ENCODE measurements around the gene MSANTD7.
"Not testable (repeated sequence)": the region's sequence is repeated elsewhere in the genome, so short reads cannot be mapped to it uniquely, and the experiment has no call there.

Gene MSANTD7, protein sequence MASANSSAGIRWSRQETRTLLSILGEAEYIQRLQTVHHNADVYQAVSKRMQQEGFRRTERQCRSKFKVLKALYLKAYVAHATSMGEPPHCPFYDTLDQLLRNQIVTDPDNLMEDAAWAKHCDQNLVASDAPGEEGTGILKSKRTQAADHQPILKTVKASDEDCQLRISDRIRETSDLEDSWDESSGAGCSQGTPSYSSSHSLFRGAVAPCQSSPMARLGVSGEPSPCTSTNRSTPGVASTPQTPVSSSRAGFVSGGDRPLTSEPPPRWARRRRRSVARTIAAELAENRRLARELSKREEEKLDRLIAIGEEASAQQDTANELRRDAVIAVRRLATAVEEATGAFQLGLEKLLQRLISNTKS

DNA sequence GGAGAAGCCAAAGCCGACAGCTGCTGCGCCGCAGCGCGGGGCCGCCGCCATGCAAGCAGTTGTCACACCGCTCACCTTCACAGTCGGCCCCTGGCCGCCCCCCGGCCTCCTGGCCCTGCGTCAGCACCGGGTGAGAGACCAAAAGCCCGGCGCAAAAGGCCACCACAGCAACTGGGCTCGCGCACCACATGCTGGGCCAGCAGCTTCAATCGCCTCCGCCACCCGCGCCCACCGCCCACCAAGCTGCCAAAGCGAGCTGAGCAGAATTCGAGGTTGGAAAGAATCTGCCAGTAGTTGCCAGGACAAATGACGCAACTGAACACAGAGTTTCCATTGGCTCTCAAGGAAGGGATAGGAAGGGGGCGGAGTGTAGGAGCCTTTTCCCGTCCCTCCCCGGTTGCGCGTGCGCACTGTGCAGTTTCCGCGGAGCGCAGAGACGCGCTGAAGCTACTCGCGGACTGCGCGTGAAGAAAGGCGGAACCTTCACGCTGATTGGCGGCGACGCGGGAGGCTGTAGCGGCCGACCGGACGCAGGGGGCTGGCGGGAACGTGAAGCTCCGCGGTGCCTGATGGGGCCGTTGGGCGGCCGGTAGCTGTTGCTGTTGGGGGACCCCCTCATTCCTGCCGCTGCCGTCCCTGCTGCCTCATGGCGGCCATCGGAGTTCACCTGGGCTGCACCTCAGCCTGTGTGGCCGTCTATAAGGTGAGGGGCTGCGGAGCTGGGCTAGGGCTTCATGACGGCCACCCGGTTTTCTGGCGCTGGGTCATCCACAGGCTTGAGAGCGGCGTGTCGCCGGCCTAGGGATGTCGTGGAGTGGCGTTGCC, at the start of gene MSANTD7, which contains the start of the genes CDNF and HSPA14:
TSS of gene MSANTD7 (plus strand) at position 550 of the 825 bp plus-strand sequence. CDS start 3,979 bp downstream, outside the sequence.
TSS of gene CDNF (minus strand) at position 281 of the 825 bp plus-strand sequence. CDS start at position 190, 91 bp downstream.
TSS of gene HSPA14 (plus strand) at position 550 of the 825 bp plus-strand sequence. CDS start at position 647, 97 bp downstream.
- DNase-seq (ENCODE audit: low spot score): peak; percentile 99

DNA sequence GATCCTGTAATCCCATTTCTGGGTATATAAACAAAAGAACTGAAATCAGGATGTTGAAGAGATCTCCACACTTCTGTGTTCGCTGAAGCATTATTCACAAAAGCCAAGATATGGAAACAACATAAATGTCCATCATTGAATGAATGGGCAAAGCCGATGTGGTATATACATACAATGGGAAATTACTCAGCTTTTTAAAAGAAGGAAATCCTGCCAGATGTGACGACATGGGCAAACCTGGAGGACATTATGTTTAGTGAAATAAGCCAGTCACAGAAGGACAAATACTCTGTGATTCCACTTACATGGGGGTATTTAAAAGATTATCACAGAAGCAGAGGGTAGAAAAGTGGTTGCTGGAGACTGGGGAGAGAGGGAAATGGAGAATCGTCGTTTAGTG, 39.5 kb upstream of the MSANTD7 start:
- DNase-seq (ENCODE audit: low spot score): no peak

DNA sequence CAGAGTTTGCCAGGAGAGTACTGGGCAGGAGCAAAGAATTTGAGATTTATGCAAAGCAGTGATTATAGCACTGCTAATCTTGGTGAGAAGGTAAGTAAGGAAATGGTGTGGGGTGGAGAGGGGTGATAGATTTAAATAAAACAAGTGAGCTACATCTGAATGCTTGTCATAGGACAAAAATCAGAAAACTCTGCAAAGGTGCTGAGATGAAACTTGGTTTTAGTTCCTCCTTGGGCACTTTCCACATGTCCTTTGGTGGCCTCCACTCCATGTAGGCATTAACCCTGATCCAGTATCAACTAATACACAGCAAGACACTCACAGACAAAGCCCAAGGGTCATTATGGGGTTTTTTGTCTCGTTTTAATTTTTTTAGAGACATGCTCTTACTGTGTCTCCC, 37.7 kb upstream of the MSANTD7 start:
- no peak for DNase-seq (ENCODE audit: low spot score)

DNA sequence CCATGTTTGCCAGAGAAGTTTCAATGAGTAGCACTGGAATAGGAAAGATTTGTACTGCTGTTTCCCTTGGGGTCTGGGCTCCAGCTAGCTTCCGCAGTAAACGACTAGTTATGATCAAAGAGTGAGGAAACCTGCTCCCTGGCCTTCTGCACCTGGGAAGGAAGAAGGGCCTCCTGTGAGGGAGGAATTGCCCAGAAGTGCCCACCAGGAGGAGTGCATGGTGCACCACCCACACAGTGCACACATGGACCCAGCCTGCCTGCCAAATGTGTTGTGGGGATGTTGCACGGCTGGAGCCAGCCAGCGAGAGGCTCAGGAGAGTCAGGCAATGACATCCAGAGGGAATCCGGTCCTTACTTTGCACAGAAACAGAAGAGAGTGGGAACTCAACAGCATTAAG, 36.4 kb upstream of the MSANTD7 start:
- DNase-seq (ENCODE audit: low spot score): no peak

DNA sequence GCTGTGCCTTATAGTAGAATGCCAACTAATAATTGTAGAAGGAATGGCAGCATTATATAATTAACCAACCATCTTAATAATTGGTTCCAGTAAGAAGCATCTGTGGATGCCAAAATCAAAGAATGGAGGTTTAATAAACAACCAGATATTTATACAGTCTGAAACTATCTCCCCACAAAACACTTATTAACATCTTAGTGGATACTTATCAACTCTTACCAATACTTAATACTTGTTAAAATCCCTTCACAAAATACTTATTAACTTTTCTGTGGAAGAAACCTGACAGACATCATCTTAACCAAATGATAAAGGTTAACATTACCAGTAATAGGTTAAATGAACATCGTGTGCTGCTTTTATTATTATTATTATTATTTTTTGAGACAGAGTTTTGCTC, 34.3 kb upstream of the MSANTD7 start:
- DNase-seq (ENCODE audit: low spot score): no peak

DNA sequence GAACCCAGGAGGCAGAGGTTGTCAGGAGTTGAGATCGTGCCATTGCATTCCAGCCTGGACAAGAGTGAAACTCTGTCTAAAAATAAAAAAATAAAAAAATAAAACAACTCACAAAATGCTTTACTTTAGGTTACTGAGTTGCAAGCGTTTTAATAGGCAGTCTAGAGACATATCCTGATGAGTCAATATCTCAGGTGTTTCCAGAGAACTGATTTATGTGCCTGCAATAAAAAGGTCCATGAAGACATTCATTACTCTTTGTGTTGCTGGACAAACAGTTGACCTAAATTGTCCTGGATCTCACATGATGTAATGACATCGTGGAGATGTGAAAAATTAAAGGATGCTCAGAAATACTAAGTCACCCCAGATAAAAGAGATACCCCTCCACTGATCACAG, 31.8 kb upstream of the MSANTD7 start:
- DNase-seq (ENCODE audit: low spot score): no peak

DNA sequence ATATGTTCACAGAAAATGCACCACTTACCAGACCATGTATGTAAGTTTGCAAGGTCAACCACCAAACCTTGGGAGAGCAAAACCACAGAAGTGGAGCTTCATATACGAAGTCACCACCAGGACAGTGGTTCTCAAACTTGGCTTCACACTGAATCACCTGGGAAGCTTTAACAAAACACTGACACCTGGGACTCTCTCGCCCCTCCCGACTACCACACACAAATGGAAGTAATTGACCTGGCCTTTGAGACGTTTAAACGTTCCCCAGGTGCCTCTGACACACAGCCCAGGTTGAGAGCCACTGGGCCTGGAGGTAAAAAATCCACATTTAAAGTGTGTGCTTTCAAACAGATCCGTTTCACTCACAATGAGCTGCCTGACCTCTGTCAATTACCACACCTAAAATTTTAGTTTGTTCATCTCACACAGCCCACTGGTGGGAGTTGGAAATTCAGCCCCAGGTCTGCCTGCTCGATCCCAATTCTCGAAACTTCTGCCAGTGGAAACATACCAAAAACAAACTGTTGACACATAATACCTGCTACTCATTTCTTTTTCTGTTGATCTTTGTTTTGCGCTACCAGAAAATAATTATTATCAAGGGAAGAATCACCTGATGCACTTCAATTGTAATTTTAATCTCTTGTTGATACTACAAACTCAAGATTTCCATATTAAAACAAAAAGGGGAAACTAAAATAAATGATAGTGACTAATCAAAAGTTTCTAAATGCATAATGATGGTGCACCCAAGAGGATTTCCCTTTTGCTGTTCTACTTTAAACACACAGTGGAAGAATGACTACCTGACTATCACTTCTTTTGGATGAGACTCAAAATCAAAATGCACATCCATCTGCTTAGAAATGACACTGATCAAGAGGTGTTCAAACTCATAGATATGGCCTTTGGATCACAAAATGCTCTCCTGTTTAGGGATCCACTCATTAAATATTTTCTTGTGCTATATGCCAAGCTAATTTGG, 26.8 kb upstream of the MSANTD7 start:
- DNase-seq (ENCODE audit: low spot score): no peak

DNA sequence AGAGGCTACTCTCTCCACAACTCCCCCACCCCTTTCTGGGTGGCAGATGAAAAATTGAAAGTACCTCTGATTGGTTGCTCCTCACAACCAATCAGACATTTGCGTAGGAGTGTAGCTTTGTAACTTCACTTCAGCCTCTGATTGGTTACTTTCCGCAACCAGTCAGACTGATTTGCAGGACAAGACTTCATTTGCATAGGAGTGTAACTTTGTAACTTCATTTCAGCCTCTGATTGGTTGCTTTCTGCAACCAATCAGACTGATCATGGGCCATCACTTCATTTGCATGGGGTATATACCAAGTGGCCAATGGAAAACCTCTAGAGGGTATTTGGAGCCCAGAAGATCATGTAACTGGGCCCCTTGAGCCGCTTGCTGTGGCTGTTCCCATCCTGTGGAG, 25.8 kb upstream of the MSANTD7 start:
- peak; percentile 11 for DNase-seq (ENCODE audit: low spot score)

DNA sequence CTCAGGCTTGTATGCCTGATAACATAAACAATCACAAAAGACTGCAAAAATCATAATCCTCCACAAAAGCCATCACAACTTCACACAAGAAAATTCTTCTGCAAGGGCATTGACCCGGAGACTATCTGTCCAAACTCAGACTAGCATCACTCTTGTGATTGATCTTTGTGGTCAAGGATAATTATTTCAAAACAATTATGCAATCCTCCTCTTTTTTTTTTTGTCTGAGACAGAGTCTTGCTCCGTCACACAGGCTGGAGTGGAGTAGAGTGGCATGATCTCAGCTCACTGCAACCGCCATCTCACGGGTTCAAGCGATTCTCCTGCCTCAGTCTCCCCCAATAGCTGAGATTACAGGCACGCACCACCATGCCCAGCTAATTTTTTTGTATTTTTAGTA, 22.4 kb upstream of the MSANTD7 start:
- no peak for DNase-seq (ENCODE audit: low spot score)

DNA sequence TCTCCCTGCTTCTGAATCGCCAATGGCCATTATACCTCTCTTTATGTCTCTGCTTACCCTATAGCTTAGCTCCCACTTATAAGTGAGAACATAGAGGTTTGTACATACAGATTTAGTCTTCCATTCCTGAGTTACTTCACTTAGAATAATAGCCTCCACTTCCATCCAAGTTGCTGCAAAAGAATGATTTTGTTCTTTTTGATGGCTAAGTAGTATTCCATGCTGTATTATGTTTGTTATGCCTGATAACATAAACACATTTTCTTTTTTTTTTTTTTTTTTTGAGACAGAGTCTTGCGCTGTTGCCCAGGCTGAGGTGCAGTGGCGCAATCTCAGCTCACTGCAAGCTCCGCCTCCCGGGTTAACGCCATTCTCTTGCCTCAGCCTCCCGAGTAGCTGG, 21.4 kb upstream of the MSANTD7 start:
- DNase-seq (ENCODE audit: low spot score): not testable (repeated sequence)

DNA sequence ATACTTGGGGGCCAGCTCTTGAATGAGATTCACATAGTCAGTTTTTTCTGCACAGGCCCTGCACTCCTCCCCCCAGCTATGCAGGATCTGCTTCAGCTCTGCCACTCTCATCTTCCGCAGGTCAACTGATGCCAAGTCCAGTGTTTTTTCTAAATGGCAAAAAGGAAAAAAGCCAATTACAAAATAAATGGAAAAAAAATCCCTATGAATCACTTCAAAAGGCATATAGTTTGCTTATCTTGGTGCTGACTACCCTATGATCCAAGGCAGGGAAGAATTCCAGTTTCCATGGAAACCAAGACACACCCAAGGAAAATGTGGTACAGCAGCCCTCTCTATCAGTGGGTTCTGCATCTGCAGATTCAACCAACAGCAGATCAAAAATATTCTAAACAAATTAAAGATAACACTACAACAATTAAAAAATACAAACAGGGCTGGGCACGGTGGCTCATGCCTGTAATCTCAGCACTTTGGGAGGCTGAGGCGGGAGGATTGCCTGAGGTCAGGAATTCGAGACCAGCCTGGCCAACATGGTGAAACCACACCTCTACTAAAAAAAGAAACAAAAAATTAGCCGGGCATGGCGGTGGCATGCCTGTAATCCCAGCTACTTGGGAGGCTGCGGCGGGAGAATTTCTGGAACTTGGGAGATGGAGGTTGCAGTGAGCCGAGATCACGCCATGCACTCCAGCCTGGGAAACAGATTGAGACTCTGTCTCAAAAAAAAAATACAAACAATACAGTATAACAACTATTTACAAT, 17.9 kb upstream of the MSANTD7 start:
- DNase-seq (ENCODE audit: low spot score): no peak

DNA sequence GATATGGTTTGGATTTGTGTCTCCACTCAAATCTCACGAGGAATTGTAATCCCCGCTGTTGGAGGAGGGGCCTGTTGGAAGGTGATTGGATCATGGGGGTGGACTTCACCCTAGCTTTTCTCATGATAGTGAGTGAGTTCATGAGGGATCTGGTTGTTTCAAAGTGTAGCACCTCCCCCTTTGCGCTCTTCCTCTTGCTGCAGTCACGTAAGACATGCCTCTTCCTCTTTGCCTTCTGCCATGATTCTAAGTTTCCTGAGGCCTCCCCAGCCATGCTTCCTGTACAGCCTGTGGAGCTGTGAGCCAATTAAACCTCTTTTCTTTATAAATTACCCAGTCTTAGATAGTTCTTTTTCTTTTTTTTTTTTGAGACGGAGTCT, 17.3 kb upstream of the MSANTD7 start:
- DNase-seq (ENCODE audit: low spot score): no peak

DNA sequence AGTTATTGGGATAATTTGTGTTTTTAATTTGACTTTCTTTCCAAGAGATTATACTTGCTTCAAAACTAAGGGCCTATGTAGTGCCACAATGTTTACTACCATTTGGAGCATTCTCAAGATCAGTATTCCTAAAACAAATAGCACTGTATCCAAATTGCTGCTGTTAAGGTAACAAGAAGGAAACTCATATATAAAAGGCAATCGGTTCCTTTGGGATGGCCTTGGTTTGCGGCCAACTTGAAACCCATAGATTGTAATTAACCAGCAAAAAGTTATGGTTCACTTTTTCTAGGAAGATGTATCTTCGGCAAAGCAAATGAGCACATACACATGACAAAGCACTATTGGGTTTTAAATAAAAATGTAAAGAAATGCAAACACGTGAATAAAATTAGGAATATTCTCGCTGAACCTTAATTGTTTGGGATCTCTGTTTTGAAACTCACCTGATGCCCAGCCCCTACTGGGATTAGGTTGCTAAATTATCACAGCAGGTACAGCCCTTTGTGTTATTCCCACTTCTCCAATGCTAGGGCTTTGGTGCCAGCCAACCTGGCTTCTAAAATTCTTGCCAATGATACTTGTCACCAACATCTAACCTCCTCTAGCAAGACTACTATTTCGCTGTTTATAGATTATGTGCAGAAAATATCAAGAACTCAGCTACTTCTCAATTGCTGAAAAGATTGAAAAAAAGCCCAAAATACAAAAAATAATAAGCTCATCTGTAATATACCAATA, 16.3 kb upstream of the MSANTD7 start:
- no peak for DNase-seq (ENCODE audit: low spot score)

DNA sequence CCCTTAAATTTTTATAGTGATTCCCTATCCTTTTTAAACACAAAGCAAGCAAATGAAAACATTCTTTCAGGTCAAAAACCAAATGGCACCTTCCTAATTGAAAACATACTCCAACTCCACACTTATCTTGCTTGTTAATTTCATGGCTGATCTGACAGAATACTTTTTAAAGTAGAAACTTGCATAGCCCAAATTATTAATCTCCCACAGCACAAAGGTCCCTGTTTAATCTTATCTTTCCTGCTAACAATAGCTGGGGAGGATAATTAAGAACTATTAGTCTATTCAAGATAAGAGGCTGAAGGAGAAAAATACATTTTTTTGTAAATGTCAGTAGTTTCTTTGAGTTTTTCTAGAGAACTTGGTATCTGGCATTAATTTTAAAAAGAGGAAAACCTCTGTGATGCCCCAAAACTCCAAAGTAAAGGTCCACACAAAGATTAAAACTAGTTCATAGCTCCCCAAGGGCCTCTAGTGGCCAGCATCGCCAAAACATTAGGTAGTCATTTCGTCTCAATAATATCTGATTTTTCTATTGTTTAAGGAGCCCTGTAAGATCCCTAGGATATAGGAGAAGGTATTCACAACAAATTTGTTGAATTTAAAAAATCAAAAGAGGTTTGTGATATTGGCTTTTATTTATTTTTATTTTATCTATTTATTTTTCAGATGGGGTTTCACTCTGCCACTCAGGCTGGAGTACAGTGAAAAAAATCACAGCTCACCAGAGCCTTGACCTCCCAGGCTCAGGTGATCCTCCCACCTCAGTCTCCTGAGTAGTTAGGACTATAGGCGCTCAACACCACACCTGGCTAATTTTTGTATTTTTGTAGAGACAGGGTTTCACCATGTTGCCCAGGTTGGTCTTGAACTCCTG, 15.0 kb upstream of the MSANTD7 start:
- DNase-seq (ENCODE audit: low spot score): peak; percentile 39

DNA sequence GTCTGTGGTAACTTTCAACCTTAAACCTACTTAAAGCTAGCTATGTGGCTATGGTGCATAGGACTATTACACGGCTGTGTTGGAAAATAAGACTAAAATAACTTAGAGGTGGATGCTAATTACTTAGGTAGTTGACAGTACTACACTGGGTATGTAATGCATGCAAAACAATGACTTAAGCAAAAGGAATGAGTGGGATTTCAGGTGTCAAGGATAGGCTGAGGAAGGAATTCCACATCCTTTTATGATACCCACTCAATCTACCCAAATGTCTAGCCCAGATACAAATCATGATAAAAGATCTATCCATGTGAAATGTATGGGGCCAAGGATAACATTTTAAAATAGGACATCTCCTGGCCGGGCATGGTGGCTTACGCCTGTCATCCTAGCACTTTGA, 14.1 kb upstream of the MSANTD7 start:
- no peak for DNase-seq (ENCODE audit: low spot score)

DNA sequence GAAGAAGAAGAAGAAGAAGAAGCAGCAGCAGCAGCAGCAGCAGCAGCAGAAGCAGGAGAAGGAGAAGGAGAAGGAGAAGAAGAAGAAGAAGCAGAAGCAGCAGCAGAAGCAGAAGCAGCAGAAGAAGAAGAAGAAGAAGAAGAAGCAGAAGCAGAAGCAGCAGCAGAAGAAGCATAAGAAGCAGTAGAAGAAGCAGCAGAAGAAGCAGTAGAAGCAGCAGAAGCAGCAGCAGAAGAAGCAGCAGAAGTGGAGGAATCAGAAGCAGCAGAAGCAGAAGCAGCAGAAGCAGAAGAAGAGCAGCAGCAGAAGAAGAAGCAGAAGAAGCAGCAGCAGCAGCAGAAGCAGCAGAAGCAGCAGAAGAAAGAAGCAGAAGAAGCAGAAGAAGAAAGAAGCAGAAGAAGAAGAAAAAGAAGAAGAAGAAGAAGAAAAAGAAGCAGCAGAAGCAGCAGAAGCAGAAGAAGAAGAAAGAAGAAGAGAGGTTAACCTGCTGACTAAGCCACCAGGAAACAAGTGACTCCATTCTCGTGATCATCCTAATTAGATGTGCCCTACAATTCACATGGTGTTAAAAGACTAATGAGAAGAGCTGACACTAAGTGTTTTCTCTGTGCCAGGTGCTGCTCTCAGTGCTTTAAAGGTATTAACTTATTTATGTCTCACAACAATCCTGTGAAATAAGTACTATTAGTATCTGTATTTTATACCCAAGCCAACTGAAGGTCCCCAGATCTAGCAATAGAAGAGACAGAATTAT, 11.9 kb upstream of the MSANTD7 start:
- DNase-seq (ENCODE audit: low spot score): no peak

DNA sequence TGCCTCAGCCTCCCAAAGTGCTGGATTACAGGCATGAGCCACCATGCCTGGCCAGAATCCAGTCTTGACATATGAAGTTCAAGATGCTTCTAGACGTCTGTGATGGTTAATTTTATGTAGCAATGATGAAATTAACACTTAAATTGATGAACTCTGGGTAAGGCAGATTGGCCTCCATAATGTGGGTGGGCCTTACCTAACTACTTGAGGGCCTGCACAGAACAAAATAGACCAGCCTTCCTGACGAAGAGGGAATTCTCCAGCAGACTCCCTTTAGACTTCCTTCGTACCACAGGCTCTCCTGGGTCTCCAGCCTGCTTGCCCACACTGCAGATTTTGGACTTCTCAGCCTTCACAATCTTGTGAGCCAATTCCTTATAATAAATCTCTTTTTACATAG, 5.0 kb upstream of the MSANTD7 start:
- DNase-seq (ENCODE audit: low spot score): no peak

DNA sequence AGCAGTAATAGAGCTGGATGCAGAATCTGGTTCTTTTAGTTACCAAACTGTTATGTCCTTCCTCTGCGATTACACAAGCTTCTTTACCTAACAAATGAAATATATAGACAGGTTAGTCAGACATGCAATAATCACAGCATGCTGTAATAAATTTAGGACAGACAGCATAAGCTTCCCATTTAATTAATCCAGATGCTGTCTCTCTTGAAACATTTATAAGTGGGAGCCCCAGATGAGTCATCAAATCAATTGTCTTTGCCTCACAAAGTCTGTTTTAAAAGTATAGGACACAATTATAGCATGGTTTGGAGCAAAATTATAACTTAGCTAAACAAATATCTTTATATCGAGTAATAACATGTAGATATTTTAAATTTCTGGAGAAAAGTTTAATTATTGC, 1.9 kb upstream of the MSANTD7 start:
- DNase-seq (ENCODE audit: low spot score): no peak
